Muscle layer of duodenum (tissue), 2 donors: ENCODE measurements around the gene ADD1.

Experiments used
- H3K27ac ChIP-seq: one replicate; pipeline ENCODE4 v1.7.0; 2013; ENCODE audit warnings: mild to moderate bottlenecking, low read length
- H3K27me3 ChIP-seq: one replicate; pipeline ENCODE4 v1.7.0; 2013; ENCODE audit warnings: low read depth, mild to moderate bottlenecking, control low read depth, low read length
- H3K36me3 ChIP-seq, 2 donors: one replicate each; pipeline ENCODE4 v1.7.0; 2013; ENCODE audit warnings: low read length in 2 of 2, control low read depth in 1 of 2, mild to moderate bottlenecking in 1 of 2; ENCODE audit not compliant: insufficient read depth in 2 of 2, control insufficient read depth in 1 of 2
- H3K4me1 ChIP-seq, 2 donors: one replicate each; pipeline ENCODE4 v1.7.0; 2013; ENCODE audit warnings: low read length in 2 of 2, mild to moderate bottlenecking in 2 of 2, control low read depth in 1 of 2, moderate library complexity in 1 of 2; ENCODE audit not compliant: insufficient read depth in 2 of 2, control insufficient read depth in 1 of 2
- H3K4me3 ChIP-seq, 2 donors: one replicate each; pipeline ENCODE4 v1.7.0; 2013; ENCODE audit warnings: low read length in 2 of 2, low read depth in 1 of 2, mild to moderate bottlenecking in 1 of 2
- H3K9me3 ChIP-seq, 2 donors: one replicate each; pipeline ENCODE4 v1.7.0; 2013; ENCODE audit warnings: low read length in 2 of 2, control low read depth in 1 of 2, mild to moderate bottlenecking in 1 of 2; ENCODE audit not compliant: control insufficient read depth in 1 of 2
- donor health status: healthy.

The ADD1 gene

DNA sequence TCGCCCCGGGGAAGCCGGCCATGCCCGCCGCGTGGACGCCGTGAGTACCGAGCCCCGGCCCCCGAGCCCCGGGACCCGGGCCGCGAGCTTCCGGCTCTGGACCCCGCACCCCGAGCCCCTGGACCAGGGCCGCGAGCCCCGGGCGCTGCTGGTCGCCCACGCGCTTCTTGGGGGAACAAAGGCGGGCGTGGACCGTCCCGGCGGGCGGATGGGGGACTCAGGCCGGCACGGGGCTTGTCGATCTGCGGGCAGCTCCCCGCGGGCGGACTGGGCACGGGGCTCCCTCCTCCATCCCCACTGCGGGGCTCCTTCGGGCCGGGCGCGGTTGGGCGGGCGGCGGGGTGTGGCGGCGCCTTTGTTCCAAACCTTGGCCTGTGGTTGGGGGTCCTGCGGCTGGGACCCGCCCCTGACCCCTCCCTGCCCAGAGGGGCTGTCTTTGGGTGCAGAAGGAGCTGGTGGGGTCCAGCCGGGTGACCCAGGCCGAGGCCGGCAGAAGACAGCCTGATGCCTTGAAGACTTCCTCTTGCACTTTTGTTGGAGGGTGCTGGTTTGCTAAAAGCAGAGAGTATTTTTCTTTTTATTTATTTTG, 25.2 kb upstream of the ADD1 start:
- H3K9me3 ChIP-seq: no peaks in the 10 kb centered on the region
- H3K27ac ChIP-seq: no peak overlapping the region
- peak overlapping the region in 1 of 2 donors; percentile 58 for H3K4me3 ChIP-seq
- peaks cover 4 to 12% of the 10 kb centered on the region in 2 donors for H3K36me3 ChIP-seq
- H3K4me1 ChIP-seq: peaks cover 0 to 14% of the 10 kb centered on the region in 2 donors
- H3K27me3 ChIP-seq: no peaks in the 10 kb centered on the region

DNA sequence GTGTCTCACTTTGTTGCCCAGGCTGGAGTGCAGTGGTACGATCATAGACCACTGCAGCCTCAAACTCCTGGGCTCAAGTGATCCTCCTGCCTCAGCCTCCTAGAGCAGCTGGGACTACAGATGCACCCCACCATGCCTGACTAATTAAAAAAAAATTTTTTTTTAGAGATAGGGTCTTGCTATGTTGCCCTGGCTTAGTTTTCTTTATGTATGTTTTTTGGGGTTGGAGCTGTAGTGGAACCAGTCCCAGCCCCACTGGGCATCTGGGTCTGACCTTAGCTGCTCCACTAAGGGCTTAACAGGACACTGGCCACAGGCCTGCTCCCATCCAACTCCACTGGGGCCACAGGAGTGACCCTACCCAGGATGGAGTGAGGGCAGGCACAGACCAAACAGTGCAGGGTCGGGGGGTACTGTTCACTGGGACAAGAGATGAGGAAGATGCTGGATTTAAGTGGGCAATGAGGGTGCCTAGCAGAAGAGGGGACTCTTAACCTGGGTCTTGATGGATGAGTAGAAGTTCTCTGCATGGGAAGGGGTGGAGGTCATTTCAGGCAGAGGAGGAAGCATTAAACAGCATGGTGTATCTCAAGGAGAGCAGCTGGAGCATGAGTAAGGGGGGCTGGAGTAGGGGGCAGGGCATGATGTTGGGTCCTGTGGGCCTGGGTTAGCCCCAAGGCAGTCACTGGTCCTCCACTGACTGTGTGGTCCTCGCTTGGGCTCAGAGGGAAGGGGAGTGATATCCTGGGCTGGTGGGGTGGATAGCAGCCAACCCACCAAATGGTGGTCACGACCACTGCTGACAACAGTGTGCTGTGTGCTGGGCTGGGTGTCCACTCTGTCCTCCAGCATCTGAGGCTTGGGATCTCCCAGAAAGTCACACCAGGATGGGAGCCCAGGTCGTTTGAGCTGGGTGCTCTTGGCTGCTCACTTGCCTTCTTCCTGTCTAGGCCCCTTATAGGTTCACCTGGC, 24.1 kb upstream of the ADD1 start:
- Histone ChIP-seq H3K4me3 (no peak overlapping the region), H3K27ac (no peak overlapping the region), H3K9me3 (no peaks in the 10 kb centered on the region), H3K36me3 (peaks cover 7 to 22% of the 10 kb centered on the region in 2 donors), H3K4me1 (peaks cover 0 to 10% of the 10 kb centered on the region in 2 donors), H3K27me3 (no peaks in the 10 kb centered on the region)

DNA sequence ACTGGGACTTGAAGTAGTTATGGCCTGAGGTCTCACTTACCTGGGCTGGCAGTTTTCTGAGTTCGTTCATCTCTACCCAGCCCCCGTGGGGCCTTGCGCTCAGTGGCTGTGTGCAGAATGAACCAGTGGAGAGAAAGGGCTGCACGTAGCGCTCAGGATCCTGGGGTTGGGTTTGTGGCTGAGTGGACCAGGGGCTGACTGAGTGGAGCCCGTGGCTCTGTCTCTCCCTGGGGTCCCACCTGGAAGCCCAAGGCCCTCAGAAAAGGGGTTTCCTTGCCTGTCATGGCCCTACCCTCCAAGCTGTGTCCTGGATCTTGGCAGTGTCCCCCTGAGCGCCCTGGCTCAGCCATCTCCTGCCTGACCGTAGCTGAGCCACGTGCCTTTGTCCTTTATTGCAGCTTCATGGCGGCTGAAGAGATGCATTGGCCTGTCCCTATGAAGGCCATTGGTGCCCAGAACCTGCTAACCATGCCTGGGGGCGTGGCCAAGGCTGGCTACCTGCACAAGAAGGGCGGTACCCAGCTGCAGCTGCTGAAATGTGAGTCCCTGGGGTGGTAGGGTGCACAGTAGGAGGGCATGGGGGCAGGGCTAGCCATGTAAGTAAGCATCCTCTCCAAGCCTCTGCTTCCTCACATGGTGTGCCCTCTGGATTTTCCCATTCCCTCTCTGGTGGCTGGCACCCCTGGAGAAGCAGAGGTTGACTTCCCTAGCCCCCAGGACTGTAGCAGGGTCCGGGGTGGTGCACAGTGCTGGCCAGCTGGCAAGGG, 23.2 kb upstream of the ADD1 start:
- Histone ChIP-seq H3K4me3 (no peak overlapping the region), H3K36me3 (peaks cover 7 to 29% of the 10 kb centered on the region in 2 donors), H3K4me1 (peaks cover 0 to 10% of the 10 kb centered on the region in 2 donors), H3K9me3 (no peaks in the 10 kb centered on the region), H3K27me3 (no peaks in the 10 kb centered on the region), H3K27ac (no peak overlapping the region)

DNA sequence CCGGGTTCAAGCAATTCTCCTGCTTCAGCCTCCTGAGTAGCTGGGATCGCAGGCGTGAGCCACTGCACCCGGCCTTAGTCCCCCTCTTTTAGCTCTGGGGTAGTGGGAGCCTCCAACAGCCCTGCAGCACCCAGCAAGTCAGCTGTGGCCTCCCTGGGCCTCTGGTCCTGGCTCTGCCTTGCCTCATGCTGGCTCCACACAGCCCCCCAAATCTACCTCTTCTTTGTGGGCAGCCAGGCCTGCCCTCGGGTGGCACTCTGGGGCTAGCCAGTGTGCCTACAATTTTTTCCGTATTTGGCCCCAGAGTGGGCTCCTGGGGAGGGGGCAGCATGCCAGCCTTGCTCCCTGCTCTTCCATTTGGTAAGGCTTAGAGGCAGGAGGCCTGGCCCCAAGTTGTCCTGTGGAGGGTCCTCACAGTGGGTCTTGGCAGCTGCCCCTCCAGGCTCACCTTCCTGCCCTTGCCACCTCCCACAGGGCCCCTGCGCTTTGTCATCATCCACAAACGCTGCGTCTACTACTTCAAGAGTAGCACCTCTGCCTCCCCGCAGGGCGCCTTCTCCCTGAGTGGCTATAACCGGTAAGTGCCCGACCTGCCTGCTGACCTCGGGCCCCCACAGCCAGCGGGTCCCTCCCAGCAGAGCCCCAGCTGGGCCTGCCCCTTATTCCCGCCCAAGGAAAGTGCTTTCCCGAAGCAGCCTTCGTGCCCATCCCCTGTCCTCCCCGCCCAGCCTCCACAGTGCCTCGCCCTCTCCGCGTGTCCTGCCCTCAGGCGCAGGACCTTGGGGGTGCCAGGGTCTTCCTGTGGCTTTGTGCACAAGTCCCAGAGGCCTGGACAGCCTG, 21.0 kb upstream of the ADD1 start:
- Histone ChIP-seq H3K9me3 (no peaks in the 10 kb centered on the region), H3K27ac (no peak overlapping the region), H3K4me3 (no peak overlapping the region), H3K36me3 (peaks cover 7 to 35% of the 10 kb centered on the region in 2 donors), H3K4me1 (peaks cover 0 to 2% of the 10 kb centered on the region in 2 donors), H3K27me3 (no peaks in the 10 kb centered on the region)

DNA sequence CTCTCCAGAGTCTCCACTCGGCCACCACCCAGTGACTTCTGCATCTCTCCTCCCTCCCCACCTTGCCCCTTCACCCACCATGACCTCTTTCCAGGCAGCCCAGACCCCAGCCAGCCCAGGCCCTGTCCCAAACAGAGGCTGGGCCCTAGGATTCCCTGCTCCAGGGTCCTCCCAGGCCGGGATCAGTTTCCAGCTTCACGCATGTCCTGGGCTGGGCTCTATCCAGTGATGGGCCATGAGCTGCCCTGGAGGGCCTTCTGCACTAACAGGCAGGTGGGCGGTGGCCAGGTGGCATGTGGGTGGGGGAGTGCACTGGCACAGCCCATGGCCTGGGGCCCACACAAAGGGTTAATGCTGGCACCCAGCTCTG, 20.4 kb upstream of the ADD1 start:
- no peak overlapping the region for H3K27ac ChIP-seq
- no peaks in the 10 kb centered on the region for H3K4me1 ChIP-seq
- H3K27me3 ChIP-seq: no peaks in the 10 kb centered on the region
- no peaks in the 10 kb centered on the region for H3K9me3 ChIP-seq
- peaks cover 7 to 40% of the 10 kb centered on the region in 2 donors for H3K36me3 ChIP-seq
- no peak overlapping the region for H3K4me3 ChIP-seq

DNA sequence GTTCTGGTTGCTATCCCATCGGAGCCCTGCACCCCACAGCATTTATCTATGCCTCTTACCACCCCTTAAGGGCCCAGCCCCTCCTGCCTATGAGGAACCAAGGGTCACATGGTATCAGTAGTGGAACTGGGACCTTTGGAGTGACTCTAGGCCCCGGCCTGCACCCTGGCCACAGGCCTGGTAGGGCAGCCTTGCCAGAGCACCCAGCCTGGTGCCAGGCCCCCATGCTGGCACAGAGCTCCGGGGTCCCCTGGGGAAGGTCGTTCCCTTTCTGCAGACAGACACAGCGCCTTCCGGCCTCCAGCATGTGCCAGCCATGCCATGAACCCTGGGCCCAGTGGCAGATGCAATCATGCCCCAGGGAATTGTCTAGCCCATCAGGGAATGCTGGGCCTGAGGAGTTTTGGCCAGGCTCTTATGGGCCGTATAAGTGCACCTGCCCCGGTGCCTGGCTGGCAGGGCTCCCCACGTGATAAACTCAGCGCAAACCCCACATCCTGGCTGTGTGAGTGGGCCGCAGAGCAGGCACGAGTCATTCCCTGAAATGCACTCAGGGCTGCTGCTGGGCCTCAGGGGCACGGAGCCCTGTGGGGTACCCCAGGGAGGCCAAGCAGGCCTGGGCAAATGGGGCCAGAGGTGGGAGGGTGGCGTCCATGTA, 19.8 kb upstream of the ADD1 start:
- Histone ChIP-seq H3K27ac (no peak overlapping the region), H3K4me3 (no peak overlapping the region), H3K27me3 (no peaks in the 10 kb centered on the region), H3K36me3 (peaks cover 11 to 45% of the 10 kb centered on the region in 2 donors), H3K4me1 (no peaks in the 10 kb centered on the region), H3K9me3 (no peaks in the 10 kb centered on the region)

DNA sequence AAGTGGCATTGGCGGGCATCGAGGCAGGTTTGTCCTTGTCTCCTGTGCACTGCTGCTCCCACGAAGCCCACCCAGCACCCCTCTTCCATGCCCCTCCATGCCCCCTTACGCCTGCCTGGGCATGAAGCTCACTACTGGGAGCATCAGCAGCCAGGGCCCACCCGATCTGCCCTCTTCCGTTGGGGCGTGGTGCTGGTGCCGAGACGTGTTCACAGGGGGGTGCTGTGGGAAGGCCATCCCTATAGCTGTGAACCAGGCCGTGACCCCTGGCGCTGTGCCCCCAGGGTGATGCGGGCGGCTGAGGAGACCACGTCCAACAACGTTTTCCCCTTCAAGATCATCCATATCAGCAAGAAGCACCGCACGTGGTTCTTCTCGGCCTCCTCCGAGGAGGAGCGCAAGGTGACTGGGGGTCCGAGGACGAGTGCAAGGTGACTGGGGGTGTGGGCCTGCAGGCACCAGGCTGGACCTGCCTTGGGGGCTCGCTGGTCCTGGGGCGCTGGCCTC, 19.3 kb upstream of the ADD1 start:
- H3K4me1 ChIP-seq: no peaks in the 10 kb centered on the region
- H3K9me3 ChIP-seq: no peaks in the 10 kb centered on the region
- no peak overlapping the region for H3K4me3 ChIP-seq
- H3K36me3 ChIP-seq: peaks cover 14 to 47% of the 10 kb centered on the region in 2 donors
- H3K27me3 ChIP-seq: no peaks in the 10 kb centered on the region
- no peak overlapping the region for H3K27ac ChIP-seq

DNA sequence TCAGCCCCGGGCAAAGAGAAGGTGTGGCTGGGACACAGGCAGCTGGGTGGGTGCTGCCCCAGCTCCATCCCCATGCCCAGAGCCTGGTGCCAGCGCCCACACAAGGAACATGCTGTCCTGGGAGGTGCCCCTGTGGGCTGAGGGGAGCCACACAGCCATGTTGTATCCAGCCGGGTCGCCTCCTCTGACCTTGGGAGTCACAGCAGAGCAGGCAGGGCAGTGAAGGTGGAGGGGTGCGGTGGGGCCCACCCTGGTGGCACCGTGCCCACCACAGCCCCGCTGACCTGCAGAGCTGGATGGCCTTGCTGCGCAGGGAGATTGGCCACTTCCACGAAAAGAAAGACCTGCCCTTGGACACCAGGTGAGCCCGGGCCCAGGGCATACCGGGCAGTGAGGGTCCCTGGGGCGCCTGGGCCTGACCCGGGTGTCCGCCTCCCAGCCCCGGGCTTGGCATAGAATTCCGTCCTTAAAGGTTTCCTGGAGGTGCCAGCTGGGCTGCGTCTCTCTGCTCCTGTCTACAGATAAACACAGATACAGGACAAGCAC, 18.7 kb upstream of the ADD1 start:
- no peak overlapping the region for H3K27ac ChIP-seq
- H3K27me3 ChIP-seq: no peaks in the 10 kb centered on the region
- H3K4me1 ChIP-seq: no peaks in the 10 kb centered on the region
- no peaks in the 10 kb centered on the region for H3K9me3 ChIP-seq
- H3K36me3 ChIP-seq: peaks cover 14 to 53% of the 10 kb centered on the region in 2 donors
- no peak overlapping the region for H3K4me3 ChIP-seq

DNA sequence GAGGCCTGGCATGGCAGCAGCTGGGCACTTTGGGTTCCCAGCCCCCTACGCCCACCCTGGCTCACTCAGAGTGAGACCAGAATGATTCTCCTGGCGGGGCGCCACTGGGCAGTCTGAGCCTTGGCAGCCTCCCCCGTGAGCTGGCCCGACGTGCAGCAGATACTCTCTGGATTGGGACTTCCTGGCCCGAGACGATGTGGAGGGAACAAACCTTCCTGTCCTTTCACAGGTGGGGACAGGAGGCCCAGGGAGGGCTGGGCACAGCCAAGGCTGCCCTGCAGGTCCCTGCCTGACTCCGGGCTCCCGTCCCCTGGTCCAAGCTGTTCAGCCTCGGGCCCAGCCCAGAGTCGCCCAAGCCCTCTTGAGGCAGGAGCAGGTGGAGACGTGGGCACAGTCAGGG, 17.9 kb upstream of the ADD1 start:
- Histone ChIP-seq H3K27me3 (no peaks in the 10 kb centered on the region), H3K4me1 (no peaks in the 10 kb centered on the region), H3K27ac (no peak overlapping the region), H3K9me3 (no peaks in the 10 kb centered on the region), H3K36me3 (peaks cover 14 to 57% of the 10 kb centered on the region in 2 donors), H3K4me3 (no peak overlapping the region)
